Erythroblast (primary cell): Measurements from ENCODE around the gene CYB5RL.

Source experiments
- DNase-seq, 2 experiments: peaks; one replicate each; lab custom pipeline; 2025; lab: John Stamatoyannopoulos, UW
- GATA1 ChIP-seq: IDR thresholded peaks from 2 replicates; pipeline ENCODE4 v1.6.1; 2011; ENCODE audit warnings: low read depth, mild to moderate bottlenecking, control low read depth, low read length, moderate library complexity
- POLR2A ChIP-seq: IDR thresholded peaks from 2 replicates; pipeline ENCODE4 v1.6.1; 2011; ENCODE audit warnings: mild to moderate bottlenecking, low read length

CYB5RL gene

GRCh38 chr1:54151013-54151412 is 48.8 kb downstream of the CYB5RL start:
- DNase-seq, result no peak
- TF ChIP-seq POLR2A (no peak), GATA1 (no peak)
